GOT3 (cell line): ENCODE results near the gene KIR3DL3.
"Not testable (repeated sequence)": the region's sequence is repeated elsewhere in the genome, so short reads cannot be mapped to it uniquely, and the experiment has no call there.

Experiments
- DNase-seq: peaks from one replicate; lab custom pipeline; 2025; ENCODE audit warnings: mixed read lengths; lab: John Stamatoyannopoulos, UW

Gene KIR3DL3

DNA sequence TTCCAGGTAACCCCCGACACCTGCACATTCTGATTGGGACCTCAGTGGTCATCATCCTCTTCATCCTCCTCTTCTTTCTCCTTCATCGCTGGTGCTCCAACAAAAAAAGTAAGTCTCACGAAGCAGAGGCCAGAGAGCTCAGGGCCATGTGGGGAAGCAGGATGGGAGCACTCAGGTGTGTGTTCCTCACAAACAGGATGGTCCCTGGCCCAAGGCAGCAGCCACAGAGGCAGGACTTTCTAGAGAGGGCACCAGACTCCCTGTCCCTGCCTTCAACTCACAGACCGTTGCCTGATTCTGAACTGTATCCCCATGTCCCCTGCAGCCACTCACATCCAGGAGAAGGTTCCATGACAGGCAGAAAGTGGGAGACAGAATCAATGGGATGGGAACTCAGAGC lies 58.7 kb downstream of the KIR3DL3 start:
- DNase-seq: not testable (repeated sequence)
